SU-DHL-6 (cell line): ENCODE measurements around the gene FAM177B.

Source experiments
- EZH2phosphoT487 ChIP-seq: fragments of 200-600 bp; sonication (generic), shearing (Covaris generic); conservative IDR thresholded peaks from 2 replicates; pipeline ENCODE4 v1.6.1; 2018; ENCODE audit warnings: mild to moderate bottlenecking, antibody characterized with exemption, low read length, moderate library complexity, mixed read lengths
- TF ChIP-seq, protein P1 (sequence below): fragments of 200-600 bp; sonication (generic); IDR thresholded peaks from one replicate; pipeline ENCODE4 v1.5.1; 2017; ENCODE audit warnings: antibody characterized with exemption, mild to moderate bottlenecking, low read length, moderate library complexity; ENCODE audit not compliant: insufficient read depth, poor library complexity, severe bottlenecking

DNA sequence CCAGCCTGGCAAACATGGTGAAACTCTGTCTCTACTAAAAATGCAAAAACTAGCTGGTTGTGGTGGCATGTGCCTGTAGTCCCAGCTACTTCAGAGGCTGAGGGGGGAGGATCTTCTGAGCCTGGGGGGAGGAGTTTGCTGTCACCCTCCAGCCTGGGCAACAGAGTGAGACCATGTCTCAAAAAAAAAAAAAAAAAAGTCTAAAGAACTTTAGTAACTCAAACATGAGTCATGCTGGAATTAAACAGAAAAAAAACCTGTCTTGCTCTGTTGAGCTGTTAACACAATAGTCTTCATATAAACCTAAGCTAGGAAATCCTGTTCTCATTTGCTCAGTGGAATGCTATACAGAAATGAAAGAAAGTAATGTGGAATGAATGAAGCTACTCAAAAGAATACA is 61.1 kb downstream of the FAM177B start:
- no peak for TF ChIP-seq EZH2phosphoT487
- TF ChIP-seq, protein P1, sequence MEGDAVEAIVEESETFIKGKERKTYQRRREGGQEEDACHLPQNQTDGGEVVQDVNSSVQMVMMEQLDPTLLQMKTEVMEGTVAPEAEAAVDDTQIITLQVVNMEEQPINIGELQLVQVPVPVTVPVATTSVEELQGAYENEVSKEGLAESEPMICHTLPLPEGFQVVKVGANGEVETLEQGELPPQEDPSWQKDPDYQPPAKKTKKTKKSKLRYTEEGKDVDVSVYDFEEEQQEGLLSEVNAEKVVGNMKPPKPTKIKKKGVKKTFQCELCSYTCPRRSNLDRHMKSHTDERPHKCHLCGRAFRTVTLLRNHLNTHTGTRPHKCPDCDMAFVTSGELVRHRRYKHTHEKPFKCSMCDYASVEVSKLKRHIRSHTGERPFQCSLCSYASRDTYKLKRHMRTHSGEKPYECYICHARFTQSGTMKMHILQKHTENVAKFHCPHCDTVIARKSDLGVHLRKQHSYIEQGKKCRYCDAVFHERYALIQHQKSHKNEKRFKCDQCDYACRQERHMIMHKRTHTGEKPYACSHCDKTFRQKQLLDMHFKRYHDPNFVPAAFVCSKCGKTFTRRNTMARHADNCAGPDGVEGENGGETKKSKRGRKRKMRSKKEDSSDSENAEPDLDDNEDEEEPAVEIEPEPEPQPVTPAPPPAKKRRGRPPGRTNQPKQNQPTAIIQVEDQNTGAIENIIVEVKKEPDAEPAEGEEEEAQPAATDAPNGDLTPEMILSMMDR: no peak
